HPDE6-E6E7 (cell line): ENCODE results near the gene SMG6.
A peak's percentile ranks its signal among the peaks of the same experiment; 100 is the strongest.
"Not testable (repeated sequence)": the region's sequence is repeated elsewhere in the genome, so short reads cannot be mapped to it uniquely, and the experiment has no call there.

Experiments
- DNase-seq: peaks from one replicate; pipeline ENCODE4 v3.0.0; 2011; ENCODE audit warnings: missing footprints; ENCODE audit errors: extremely low spot score

SMG6 gene

GRCh38 chr17:2304931-2305330, 1.3 kb upstream of the SMG6 start:
- DNase-seq: no peak

- DNase-seq: peak; percentile 6
Measured at GRCh38 chr17:2302778-2303203, 794 bp downstream of the SMG6 start.

- DNase-seq: no peak
Measured at GRCh38 chr17:2299756-2300155, 3.8 kb downstream of the SMG6 start.

GRCh38 chr17:2299136-2299535, 4.4 kb downstream of the SMG6 start:
- no peak for DNase-seq

- DNase-seq: no peak
Measured at GRCh38 chr17:2297023-2297422, 6.6 kb downstream of the SMG6 start.

- DNase-seq: no peak
Measured at GRCh38 chr17:2295575-2295974, 8.0 kb downstream of the SMG6 start.

GRCh38 chr17:2292100-2292499, 11.5 kb downstream of the SMG6 start:
- DNase-seq: no peak

GRCh38 chr17:2289878-2290478, 13.6 kb downstream of the SMG6 start:
- no peak for DNase-seq

GRCh38 chr17:2283302-2283701, 20.3 kb downstream of the SMG6 start:
- no peak for DNase-seq

GRCh38 chr17:2282297-2282873, 21.2 kb downstream of the SMG6 start:
- peak; percentile 32 for DNase-seq

- DNase-seq: no peak
Measured at GRCh38 chr17:2279707-2280106, 23.9 kb downstream of the SMG6 start.

- no peak for DNase-seq
Measured at GRCh38 chr17:2277429-2278170, 26.0 kb downstream of the SMG6 start.

- DNase-seq: no peak
Measured at GRCh38 chr17:2275722-2276121, 27.9 kb downstream of the SMG6 start.

- DNase-seq: no peak
Measured at GRCh38 chr17:2274414-2274813, 29.2 kb downstream of the SMG6 start.

GRCh38 chr17:2271985-2272702, 31.4 kb downstream of the SMG6 start:
- DNase-seq: no peak

GRCh38 chr17:2267354-2267753, 36.2 kb downstream of the SMG6 start:
- DNase-seq: no peak

GRCh38 chr17:2266865-2267228, 36.7 kb downstream of the SMG6 start:
- DNase-seq: no peak

- no peak for DNase-seq
Measured at GRCh38 chr17:2266045-2266864, 37.3 kb downstream of the SMG6 start.

GRCh38 chr17:2265166-2265565, 38.4 kb downstream of the SMG6 start:
- DNase-seq: not testable (repeated sequence)

GRCh38 chr17:2264067-2264860, 39.3 kb downstream of the SMG6 start:
- DNase-seq: no peak
